Measurements from ENCODE around the gene GSE1.

Gene GSE1

GRCh38 chr16:85566561-85567100, 46.5 kb upstream of the GSE1 start:
- H3K27ac ChIP-seq (replicated peaks): peak overlapping the region; percentile 99
- peak in 1 of 2 experiments; percentile 33 for DNase-seq (ENCODE audit: low read depth in 1 of 2, low spot score in 1 of 2)
- no peak overlapping the region for H3K4me3 ChIP-seq (replicated peaks; ENCODE audit: insufficient read depth, low read length)
- TF ChIP-seq CTCF (IDR thresholded peaks at IDR 0.05; ENCODE audit: insufficient read depth, low read length) (no peak), SPI1 (IDR thresholded peaks at IDR 0.05; ENCODE audit: borderline replicate concordance, low read depth) (no peak), REST (IDR thresholded peaks at IDR 0.05; ENCODE audit: insufficient replicate concordance, low read depth) (no peak), GABPA (IDR thresholded peaks at IDR 0.05; ENCODE audit: low read depth) (no peak), POLR2AphosphoS5 (IDR thresholded peaks at IDR 0.05; ENCODE audit: low read depth) (no peak)
- H3K27me3 ChIP-seq (ENCODE audit: insufficient read depth, poor library complexity, severe bottlenecking): no peaks in the 10 kb centered on the region

GRCh38 chr16:85567101-85567866, 45.8 kb upstream of the GSE1 start:
- DNase-seq (ENCODE audit: low read depth in 1 of 2, low spot score in 1 of 2): peak in 1 of 2 experiments; percentile 87
- Histone ChIP-seq H3K4me3 (replicated peaks; ENCODE audit: insufficient read depth, low read length) (no peak overlapping the region), H3K27me3 (ENCODE audit: insufficient read depth, poor library complexity, severe bottlenecking) (no peaks in the 10 kb centered on the region), H3K27ac (replicated peaks) (peak overlapping the region; percentile 99)
- TF ChIP-seq REST (IDR thresholded peaks at IDR 0.05; ENCODE audit: insufficient replicate concordance, low read depth) (no peak), GABPA (IDR thresholded peaks at IDR 0.05; ENCODE audit: low read depth) (no peak), POLR2AphosphoS5 (IDR thresholded peaks at IDR 0.05; ENCODE audit: low read depth) (peak; percentile 84), CTCF (IDR thresholded peaks at IDR 0.05; ENCODE audit: insufficient read depth, low read length) (no peak), SPI1 (IDR thresholded peaks at IDR 0.05; ENCODE audit: borderline replicate concordance, low read depth) (no peak)

GRCh38 chr16:85567935-85568334, 45.2 kb upstream of the GSE1 start:
- no peak for DNase-seq (ENCODE audit: low read depth in 1 of 2, low spot score in 1 of 2)
- no peak for TF ChIP-seq POLR2AphosphoS5 (IDR thresholded peaks at IDR 0.05; ENCODE audit: low read depth)
- TF ChIP-seq GABPA (IDR thresholded peaks at IDR 0.05; ENCODE audit: low read depth): no peak
- no peak for TF ChIP-seq SPI1 (IDR thresholded peaks at IDR 0.05; ENCODE audit: borderline replicate concordance, low read depth)
- TF ChIP-seq REST (IDR thresholded peaks at IDR 0.05; ENCODE audit: insufficient replicate concordance, low read depth): no peak
- TF ChIP-seq CTCF (IDR thresholded peaks at IDR 0.05; ENCODE audit: insufficient read depth, low read length): no peak
- H3K27ac ChIP-seq (replicated peaks): peak overlapping the region; percentile 99
- no peaks in the 10 kb centered on the region for H3K27me3 ChIP-seq (ENCODE audit: insufficient read depth, poor library complexity, severe bottlenecking)
- H3K4me3 ChIP-seq (replicated peaks; ENCODE audit: insufficient read depth, low read length): no peak overlapping the region

Data from HL-60 (cell line).